ENCODE results near the gene HOXA4. TPM values are rescaled to one million over a fixed set of nuclear protein-coding genes. Genes with fewer than 3 reads are reported as not detected.

The HOXA4 gene
- total RNA-seq, 1 experiment from 2014 or later, result not detected

DNA sequence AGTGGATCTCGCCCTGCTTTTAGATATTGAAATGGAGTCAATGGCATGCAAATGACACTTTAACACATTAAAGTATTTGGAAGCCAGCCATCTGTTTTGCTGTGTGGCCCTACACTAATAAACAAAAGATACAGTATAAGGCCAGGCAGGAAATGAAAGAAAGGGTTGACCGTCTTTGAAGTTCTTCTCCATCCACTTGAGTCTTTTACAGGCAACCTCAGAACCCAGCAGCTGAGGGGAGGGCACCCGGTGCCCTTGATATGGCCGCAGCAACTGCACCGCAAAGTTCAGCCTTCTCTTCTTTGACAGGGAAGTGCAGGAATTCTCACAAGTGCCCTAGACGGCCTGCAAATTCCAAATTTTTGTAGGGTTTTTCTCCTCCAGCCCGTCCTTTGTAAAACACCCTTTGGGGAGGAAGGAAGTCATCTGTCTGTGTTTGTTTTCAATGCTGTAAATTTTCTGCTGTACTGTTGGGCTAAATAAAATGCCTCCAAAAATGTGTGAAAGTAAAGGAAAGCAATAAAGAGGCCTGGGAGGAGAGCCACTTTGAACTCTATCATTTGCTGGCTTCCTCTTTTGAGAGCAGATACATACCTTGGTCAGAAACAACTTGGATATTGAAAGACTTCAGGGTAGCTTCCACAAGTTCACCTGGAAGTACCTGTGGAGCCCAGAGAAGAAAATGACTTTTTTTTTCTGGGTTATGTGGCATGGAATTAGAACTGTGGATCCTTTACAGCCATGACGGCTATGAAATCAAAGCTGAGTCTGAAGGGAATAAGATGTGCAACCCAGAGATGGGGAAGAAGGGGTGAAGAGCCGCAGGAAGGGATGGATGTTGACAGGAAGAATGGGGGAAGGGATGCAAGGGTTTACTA, 38.4 kb downstream of the HOXA4 start:
- ATAC-seq, result peak; percentile 23

DNA sequence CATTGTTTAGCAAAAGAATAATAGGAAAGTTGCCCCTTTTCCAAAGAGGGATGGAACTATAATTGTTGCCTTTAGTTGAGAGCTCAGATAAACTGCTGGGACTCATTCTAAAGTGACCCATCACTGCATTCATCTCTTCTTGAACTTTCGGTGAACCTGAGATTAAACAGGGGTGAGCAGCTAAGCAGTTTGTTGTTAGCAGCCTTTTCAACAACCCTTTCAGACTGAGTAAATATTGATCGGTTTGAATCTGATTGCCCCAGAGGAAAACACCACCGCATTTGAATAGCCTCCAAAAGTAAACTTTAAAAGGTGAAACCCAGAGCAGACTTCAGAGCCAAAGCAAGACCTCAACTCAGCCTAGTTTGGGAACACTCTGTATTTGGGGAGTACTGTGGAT, 39.5 kb downstream of the HOXA4 start:
- no peak for ATAC-seq
- peaks cover 99% of the 10 kb centered on the region for H3K27me3 Mint-ChIP-seq (ENCODE audit: low read depth)
- H3K27ac Mint-ChIP-seq, result no peak overlapping the region
- no peak overlapping the region for H3K4me3 Mint-ChIP-seq
- 0 out of 2 replicates have a peak, but pooled peaks cover 3% of the 10 kb centered on the region for H3K36me3 Mint-ChIP-seq
- no peak for DNase-seq (ENCODE audit: low spot score)
- H3K4me1 Mint-ChIP-seq, result peaks cover 61% of the 10 kb centered on the region
- ChIA-PET POLR2A (no interaction called here), CTCF (interaction anchor here (0.8 to 2.9 kb wide), 4 partner anchors 19 to 89 kb away, joined by 3 to 9 read pairs (median 6); partner anchors contain the start of gene HOXA5)
- TF ChIP-seq FOXK1 (CRISPR knock-in tag; IDR thresholded peaks at IDR 0.05) (no peak), FOXP1 (CRISPR knock-in tag; IDR thresholded peaks at IDR 0.05; ENCODE audit: borderline replicate concordance) (no peak), ZNF671 (CRISPR knock-in tag; IDR thresholded peaks at IDR 0.05) (no peak), ZBTB21 (CRISPR knock-in tag; IDR thresholded peaks at IDR 0.05; ENCODE audit: borderline replicate concordance) (no peak)
- TF ChIP-seq, protein P1, sequence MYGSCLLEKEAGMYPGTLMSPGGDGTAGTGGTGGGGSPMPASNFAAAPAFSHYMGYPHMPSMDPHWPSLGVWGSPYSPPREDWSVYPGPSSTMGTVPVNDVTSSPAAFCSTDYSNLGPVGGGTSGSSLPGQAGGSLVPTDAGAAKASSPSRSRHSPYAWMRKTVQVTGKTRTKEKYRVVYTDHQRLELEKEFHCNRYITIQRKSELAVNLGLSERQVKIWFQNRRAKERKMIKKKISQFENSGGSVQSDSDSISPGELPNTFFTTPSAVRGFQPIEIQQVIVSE (CRISPR knock-in tag; IDR thresholded peaks at IDR 0.05; ENCODE audit: borderline replicate concordance), result no peak
- H3K9me3 Mint-ChIP-seq, result no peaks in the 10 kb centered on the region

More for the DNA sequence above, 38.4 kb downstream of the HOXA4 start:
- H3K36me3 Mint-ChIP-seq, result 0 out of 2 replicates have a peak, but pooled peaks cover 3% of the 10 kb centered on the region
- H3K9me3 Mint-ChIP-seq, result no peaks in the 10 kb centered on the region
- CTCF ChIA-PET, result interaction anchor here (0.8 to 2.9 kb wide), 5 partner anchors 18 to 87 kb away, joined by 3 to 9 read pairs (median 5); partner anchors contain the start of gene HOXA5
- H3K4me3 Mint-ChIP-seq, result no peak overlapping the region
- peaks cover 100% of the 10 kb centered on the region for H3K27me3 Mint-ChIP-seq (ENCODE audit: low read depth)
- H3K4me1 Mint-ChIP-seq, result peaks cover 63% of the 10 kb centered on the region
- POLR2A ChIA-PET, result no interaction called here
- peak; percentile 59 for DNase-seq (ENCODE audit: low spot score)
- no peak for TF ChIP-seq GTF2I (CRISPR knock-in tag; conservative IDR thresholded peaks at IDR 0.05)
- TF ChIP-seq, protein P1 (CRISPR knock-in tag; IDR thresholded peaks at IDR 0.05; ENCODE audit: borderline replicate concordance), result no peak
- no peak for TF ChIP-seq ZNF423 (CRISPR knock-in tag; IDR thresholded peaks at IDR 0.05)
- TF ChIP-seq, protein P2, sequence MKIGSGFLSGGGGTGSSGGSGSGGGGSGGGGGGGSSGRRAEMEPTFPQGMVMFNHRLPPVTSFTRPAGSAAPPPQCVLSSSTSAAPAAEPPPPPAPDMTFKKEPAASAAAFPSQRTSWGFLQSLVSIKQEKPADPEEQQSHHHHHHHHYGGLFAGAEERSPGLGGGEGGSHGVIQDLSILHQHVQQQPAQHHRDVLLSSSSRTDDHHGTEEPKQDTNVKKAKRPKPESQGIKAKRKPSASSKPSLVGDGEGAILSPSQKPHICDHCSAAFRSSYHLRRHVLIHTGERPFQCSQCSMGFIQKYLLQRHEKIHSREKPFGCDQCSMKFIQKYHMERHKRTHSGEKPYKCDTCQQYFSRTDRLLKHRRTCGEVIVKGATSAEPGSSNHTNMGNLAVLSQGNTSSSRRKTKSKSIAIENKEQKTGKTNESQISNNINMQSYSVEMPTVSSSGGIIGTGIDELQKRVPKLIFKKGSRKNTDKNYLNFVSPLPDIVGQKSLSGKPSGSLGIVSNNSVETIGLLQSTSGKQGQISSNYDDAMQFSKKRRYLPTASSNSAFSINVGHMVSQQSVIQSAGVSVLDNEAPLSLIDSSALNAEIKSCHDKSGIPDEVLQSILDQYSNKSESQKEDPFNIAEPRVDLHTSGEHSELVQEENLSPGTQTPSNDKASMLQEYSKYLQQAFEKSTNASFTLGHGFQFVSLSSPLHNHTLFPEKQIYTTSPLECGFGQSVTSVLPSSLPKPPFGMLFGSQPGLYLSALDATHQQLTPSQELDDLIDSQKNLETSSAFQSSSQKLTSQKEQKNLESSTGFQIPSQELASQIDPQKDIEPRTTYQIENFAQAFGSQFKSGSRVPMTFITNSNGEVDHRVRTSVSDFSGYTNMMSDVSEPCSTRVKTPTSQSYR (CRISPR knock-in tag; IDR thresholded peaks at IDR 0.05), result no peak
- TF ChIP-seq, protein P3, sequence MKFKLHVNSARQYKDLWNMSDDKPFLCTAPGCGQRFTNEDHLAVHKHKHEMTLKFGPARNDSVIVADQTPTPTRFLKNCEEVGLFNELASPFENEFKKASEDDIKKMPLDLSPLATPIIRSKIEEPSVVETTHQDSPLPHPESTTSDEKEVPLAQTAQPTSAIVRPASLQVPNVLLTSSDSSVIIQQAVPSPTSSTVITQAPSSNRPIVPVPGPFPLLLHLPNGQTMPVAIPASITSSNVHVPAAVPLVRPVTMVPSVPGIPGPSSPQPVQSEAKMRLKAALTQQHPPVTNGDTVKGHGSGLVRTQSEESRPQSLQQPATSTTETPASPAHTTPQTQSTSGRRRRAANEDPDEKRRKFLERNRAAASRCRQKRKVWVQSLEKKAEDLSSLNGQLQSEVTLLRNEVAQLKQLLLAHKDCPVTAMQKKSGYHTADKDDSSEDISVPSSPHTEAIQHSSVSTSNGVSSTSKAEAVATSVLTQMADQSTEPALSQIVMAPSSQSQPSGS (CRISPR knock-in tag; IDR thresholded peaks at IDR 0.05; ENCODE audit: borderline replicate concordance, low read depth), result no peak
- TF ChIP-seq NR1H2 (CRISPR knock-in tag; IDR thresholded peaks at IDR 0.05), result no peak
- no peak for TF ChIP-seq FOXP1 (CRISPR knock-in tag; IDR thresholded peaks at IDR 0.05; ENCODE audit: borderline replicate concordance)
- no peak for TF ChIP-seq SP1 (CRISPR knock-in tag; conservative IDR thresholded peaks at IDR 0.05)
- TF ChIP-seq TEAD1 (CRISPR knock-in tag; IDR thresholded peaks at IDR 0.05), result no peak
- no peak overlapping the region for H3K27ac Mint-ChIP-seq

DNA sequence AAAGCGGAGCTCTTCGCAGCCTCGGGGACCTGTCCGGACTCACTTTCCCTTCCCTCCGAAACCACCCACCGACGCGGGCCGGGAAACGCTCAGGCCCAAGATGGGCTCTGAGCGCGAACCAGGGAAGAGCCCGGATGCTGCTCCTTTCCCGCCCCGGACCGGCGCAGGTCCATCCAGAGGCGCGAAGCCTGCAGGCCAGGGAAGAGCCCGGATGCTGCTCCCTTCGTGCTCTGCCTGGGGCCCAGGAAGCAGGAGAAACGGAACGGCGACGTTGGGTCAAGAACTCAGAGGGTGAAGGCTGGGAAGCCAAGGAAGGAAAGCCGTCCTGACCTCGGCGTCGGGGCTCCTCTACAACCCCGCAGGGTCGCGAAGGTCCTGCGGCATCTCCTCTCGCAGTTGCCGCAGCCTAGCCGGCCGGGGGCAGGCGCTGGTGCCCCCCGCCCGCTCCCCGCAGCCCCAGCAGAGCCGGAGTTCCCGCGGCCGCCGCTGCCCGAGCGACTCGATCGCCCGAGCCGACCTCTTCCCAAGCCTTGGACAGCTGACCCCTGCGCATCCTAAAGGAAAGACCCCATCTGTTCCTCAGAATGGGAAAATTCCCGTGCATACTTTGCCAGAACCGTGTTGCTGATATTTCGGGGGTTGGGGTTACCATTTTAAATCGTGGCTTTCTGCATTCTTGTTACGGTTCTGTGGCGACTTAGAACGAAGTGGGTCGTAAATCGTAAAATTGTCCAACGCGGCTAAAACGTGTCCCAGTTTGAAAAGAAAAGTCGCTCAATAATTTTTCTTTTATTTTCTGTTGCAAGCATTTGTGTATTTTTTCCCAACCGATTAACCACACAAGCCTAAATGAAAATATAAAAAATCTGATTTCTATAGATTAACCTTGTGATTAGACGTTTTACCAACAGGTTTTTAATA, 42.3 kb downstream of the HOXA4 start:
- Mint-ChIP-seq H3K27me3 (ENCODE audit: low read depth) (peaks cover 97% of the 10 kb centered on the region), H3K4me3 (peak overlapping the region; percentile 57), H3K27ac (no peak overlapping the region), H3K9me3 (no peaks in the 10 kb centered on the region), H3K36me3 (0 out of 2 replicates have a peak, but pooled peaks cover 3% of the 10 kb centered on the region), H3K4me1 (peaks cover 39% of the 10 kb centered on the region)
- CTCF ChIA-PET, result no interaction called here
- POLR2A ChIA-PET, result no interaction called here
- DNase-seq (ENCODE audit: low spot score), result peak; percentile 62
- ATAC-seq, result peak; percentile 80
- TF ChIP-seq, protein P4, sequence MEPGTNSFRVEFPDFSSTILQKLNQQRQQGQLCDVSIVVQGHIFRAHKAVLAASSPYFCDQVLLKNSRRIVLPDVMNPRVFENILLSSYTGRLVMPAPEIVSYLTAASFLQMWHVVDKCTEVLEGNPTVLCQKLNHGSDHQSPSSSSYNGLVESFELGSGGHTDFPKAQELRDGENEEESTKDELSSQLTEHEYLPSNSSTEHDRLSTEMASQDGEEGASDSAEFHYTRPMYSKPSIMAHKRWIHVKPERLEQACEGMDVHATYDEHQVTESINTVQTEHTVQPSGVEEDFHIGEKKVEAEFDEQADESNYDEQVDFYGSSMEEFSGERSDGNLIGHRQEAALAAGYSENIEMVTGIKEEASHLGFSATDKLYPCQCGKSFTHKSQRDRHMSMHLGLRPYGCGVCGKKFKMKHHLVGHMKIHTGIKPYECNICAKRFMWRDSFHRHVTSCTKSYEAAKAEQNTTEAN (CRISPR knock-in tag; IDR thresholded peaks at IDR 0.05), result 0 out of 2 replicates have a peak, but pooled peaks have one; percentile 49
- TF ChIP-seq, protein P5, sequence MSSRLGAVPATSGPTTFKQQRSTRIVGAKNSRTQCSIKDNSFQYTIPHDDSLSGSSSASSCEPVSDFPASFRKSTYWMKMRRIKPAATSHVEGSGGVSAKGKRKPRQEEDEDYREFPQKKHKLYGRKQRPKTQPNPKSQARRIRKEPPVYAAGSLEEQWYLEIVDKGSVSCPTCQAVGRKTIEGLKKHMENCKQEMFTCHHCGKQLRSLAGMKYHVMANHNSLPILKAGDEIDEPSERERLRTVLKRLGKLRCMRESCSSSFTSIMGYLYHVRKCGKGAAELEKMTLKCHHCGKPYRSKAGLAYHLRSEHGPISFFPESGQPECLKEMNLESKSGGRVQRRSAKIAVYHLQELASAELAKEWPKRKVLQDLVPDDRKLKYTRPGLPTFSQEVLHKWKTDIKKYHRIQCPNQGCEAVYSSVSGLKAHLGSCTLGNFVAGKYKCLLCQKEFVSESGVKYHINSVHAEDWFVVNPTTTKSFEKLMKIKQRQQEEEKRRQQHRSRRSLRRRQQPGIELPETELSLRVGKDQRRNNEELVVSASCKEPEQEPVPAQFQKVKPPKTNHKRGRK (CRISPR knock-in tag; IDR thresholded peaks at IDR 0.05; ENCODE audit: borderline replicate concordance), result no peak
- TF ChIP-seq SOX15 (CRISPR knock-in tag; IDR thresholded peaks at IDR 0.05) (no peak), IRF2 (CRISPR knock-in tag; IDR thresholded peaks at IDR 0.05; ENCODE audit: borderline replicate concordance, low read depth) (no peak)

Data from WTC11 (cell line).